ENCODE measurements around the gene PAPLN.

DNA sequence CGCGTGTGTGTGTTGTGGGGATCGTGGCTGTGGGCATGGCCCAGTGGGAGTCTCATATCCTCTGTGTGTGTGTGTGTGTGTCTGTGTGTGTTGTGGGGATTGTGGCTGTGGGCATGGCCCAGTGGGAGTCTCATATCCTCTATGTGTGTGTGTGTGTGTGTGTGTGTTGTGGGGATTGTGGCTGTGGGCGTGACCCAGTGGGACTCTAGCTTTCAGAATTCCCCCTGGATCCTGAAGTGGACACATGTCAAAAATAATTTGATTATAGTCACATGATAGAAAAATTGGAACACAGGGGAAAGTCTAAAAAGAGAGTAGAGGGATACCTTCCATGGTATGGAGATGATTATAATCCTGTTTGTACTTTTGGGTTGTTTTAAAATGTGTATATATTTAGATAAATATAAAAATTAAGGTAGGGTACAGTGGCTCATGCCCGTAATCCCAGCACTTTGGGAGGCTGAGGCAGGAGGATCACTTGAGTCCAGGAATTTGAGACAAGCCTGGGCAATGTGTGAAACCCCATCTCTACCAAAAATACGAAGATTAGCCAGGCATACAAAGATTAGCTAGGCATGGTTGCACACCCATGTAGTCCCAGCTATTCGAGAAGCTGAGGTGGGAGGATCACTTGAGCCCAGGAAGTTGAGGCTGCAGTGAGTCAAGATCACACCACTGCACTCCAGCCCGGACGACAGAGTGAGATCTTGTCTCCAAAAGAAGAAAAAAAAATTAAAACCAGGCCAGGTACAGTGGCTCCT, 11.0 kb downstream of the PAPLN start:
- TF ChIP-seq, protein P1, sequence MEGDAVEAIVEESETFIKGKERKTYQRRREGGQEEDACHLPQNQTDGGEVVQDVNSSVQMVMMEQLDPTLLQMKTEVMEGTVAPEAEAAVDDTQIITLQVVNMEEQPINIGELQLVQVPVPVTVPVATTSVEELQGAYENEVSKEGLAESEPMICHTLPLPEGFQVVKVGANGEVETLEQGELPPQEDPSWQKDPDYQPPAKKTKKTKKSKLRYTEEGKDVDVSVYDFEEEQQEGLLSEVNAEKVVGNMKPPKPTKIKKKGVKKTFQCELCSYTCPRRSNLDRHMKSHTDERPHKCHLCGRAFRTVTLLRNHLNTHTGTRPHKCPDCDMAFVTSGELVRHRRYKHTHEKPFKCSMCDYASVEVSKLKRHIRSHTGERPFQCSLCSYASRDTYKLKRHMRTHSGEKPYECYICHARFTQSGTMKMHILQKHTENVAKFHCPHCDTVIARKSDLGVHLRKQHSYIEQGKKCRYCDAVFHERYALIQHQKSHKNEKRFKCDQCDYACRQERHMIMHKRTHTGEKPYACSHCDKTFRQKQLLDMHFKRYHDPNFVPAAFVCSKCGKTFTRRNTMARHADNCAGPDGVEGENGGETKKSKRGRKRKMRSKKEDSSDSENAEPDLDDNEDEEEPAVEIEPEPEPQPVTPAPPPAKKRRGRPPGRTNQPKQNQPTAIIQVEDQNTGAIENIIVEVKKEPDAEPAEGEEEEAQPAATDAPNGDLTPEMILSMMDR (conservative IDR thresholded peaks at IDR 0.05; ENCODE audit: low read depth, low read length): no peak
- no peak for TF ChIP-seq EZH2 (IDR thresholded peaks at IDR 0.05; ENCODE audit: low read length, unreplicated experiment)
